22Rv1 (cell line): Measurements from ENCODE around the gene GRIP2.

ENCODE experiments used
- H3K27ac ChIP-seq: fragments of 450-650 bp; 2 replicates; pipeline ENCODE4 v1.5.1; 2017
- CTCF ChIP-seq: fragments of 450-650 bp; IDR thresholded peaks from 2 replicates; pipeline ENCODE4 v1.5.1; 2017; ENCODE audit warnings: mild to moderate bottlenecking
- ZFX ChIP-seq: fragments of 450-650 bp; IDR thresholded peaks from 2 replicates; pipeline ENCODE4 v1.6.1; 2017; ENCODE audit warnings: antibody characterized with exemption, borderline replicate concordance

Gene GRIP2

GRCh38 chr3:14533457-14533958, 6.6 kb downstream of the GRIP2 start:
- TF ChIP-seq CTCF (no peak), ZFX (no peak)
- peak overlapping the region; percentile 43 for H3K27ac ChIP-seq

- H3K27ac ChIP-seq: peak overlapping the region; percentile 43
- TF ChIP-seq ZFX (no peak), CTCF (no peak)
These were observed 7.3 kb downstream of the GRIP2 start for GRCh38 chr3:14532691-14533456.

- peak overlapping the region; percentile 43 for H3K27ac ChIP-seq
- TF ChIP-seq ZFX: no peak
- TF ChIP-seq CTCF: no peak
These were observed 8.2 kb downstream of the GRIP2 start for GRCh38 chr3:14531856-14532395.

GRCh38 chr3:14528081-14528480, 12.1 kb downstream of the GRIP2 start:
- no peak overlapping the region for H3K27ac ChIP-seq
- TF ChIP-seq ZFX (no peak), CTCF (no peak)

- H3K27ac ChIP-seq: no peak overlapping the region
- TF ChIP-seq ZFX: no peak
- TF ChIP-seq CTCF: no peak
These were observed 14.2 kb downstream of the GRIP2 start for GRCh38 chr3:14525685-14526631.

GRCh38 chr3:14524920-14525660, 15.1 kb downstream of the GRIP2 start:
- TF ChIP-seq CTCF (no peak), ZFX (no peak)
- no peak overlapping the region for H3K27ac ChIP-seq
